ENCODE results near the gene AJM1.

GRCh38 chr9:136826188-136826541 lies 16.1 kb upstream of the AJM1 start:
- no peak for TF ChIP-seq CTCF (IDR thresholded peaks at IDR 0.05; ENCODE audit: low read depth, low read length)
- no peak for TF ChIP-seq EZH2phosphoT487 (IDR thresholded peaks at IDR 0.05; ENCODE audit: low read depth)

Data from OCI-LY3 (cell line).